Epithelial cell of esophagus (primary cell): ENCODE measurements around the gene ELMO1.

Source experiments
- DNase-seq: peaks from one replicate; pipeline ENCODE4 v3.0.0; 2010; ENCODE audit warnings: low read depth
- H3K4me3 ChIP-seq: 2 replicates; pipeline ENCODE4 v1.5.1; 2011; ENCODE audit warnings: mild to moderate bottlenecking, low read length, control low read depth
- TF ChIP-seq, protein P1 (sequence below): IDR thresholded peaks from 2 replicates; pipeline ENCODE4 v1.5.1; 2011; ENCODE audit warnings: low read depth, mild to moderate bottlenecking, low read length, control low read depth, inconsistent platforms; ENCODE audit not compliant: insufficient read depth; ENCODE audit errors: missing control alignments

ELMO1 gene

GRCh38 chr7:37320848-37321468, 127.7 kb downstream of the ELMO1 start:
- TF ChIP-seq, protein P1, sequence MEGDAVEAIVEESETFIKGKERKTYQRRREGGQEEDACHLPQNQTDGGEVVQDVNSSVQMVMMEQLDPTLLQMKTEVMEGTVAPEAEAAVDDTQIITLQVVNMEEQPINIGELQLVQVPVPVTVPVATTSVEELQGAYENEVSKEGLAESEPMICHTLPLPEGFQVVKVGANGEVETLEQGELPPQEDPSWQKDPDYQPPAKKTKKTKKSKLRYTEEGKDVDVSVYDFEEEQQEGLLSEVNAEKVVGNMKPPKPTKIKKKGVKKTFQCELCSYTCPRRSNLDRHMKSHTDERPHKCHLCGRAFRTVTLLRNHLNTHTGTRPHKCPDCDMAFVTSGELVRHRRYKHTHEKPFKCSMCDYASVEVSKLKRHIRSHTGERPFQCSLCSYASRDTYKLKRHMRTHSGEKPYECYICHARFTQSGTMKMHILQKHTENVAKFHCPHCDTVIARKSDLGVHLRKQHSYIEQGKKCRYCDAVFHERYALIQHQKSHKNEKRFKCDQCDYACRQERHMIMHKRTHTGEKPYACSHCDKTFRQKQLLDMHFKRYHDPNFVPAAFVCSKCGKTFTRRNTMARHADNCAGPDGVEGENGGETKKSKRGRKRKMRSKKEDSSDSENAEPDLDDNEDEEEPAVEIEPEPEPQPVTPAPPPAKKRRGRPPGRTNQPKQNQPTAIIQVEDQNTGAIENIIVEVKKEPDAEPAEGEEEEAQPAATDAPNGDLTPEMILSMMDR, result no peak
- DNase-seq, result peak; percentile 40
- no peak overlapping the region for H3K4me3 ChIP-seq

- H3K4me3 ChIP-seq, result no peak overlapping the region
- DNase-seq, result no peak
- TF ChIP-seq, protein P1, result no peak
Measured at GRCh38 chr7:37320140-37320847, 128.4 kb downstream of the ELMO1 start.

GRCh38 chr7:37318541-37318940, 130.1 kb downstream of the ELMO1 start:
- H3K4me3 ChIP-seq, result no peak overlapping the region
- no peak for DNase-seq
- TF ChIP-seq, protein P1, result no peak

- no peak overlapping the region for H3K4me3 ChIP-seq
- TF ChIP-seq, protein P1, result no peak
- DNase-seq, result no peak
Measured at GRCh38 chr7:37315772-37316715, 132.6 kb downstream of the ELMO1 start.

GRCh38 chr7:37312608-37313007, 136.1 kb downstream of the ELMO1 start:
- TF ChIP-seq, protein P1, result no peak
- DNase-seq, result no peak
- no peak overlapping the region for H3K4me3 ChIP-seq

DNA sequence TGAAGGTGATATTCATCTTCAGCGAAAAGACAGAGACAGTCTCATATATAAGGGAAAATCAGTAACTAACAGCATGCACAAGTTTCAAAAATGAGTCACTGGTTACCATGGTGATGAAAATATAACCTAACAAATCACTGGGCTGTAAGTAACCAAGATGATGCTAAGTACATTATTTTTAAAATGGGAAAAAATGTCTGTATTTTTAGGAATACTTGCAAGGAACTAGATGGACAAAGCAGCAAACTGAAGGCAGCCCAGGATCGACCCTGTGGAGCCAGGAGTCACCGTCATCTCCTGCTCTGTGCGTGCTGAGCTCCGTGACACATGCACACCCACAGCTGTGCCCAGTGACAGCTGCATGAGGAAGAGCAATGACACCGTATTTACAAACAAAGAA, 137.3 kb downstream of the ELMO1 start:
- no peak overlapping the region for H3K4me3 ChIP-seq
- DNase-seq, result no peak
- TF ChIP-seq, protein P1, result no peak
